Activated CD4-positive, alpha-beta T cell treated with anti-CD3 and anti-CD28 coated beads, Interleukin-10, Interleukin-2, amounts not matched to agents 100 ng/mL and 50 ng/mL, durations not matched to agents 16 hours and 8 hours (primary cell): ENCODE data around the gene PTPRU.

Source experiments
- DNase-seq: peaks from one replicate; pipeline ENCODE4 v3.0.0-alpha.2; 2020

Gene PTPRU

GRCh38 chr1:29342351-29342750, 106.0 kb downstream of the PTPRU start:
- no peak for DNase-seq

- DNase-seq, result no peak
Observed at GRCh38 chr1:29342983-29343382, 106.7 kb downstream of the PTPRU start.

- DNase-seq, result no peak
Observed at GRCh38 chr1:29343476-29343875, 107.2 kb downstream of the PTPRU start.

- DNase-seq, result no peak
Observed at GRCh38 chr1:29343908-29344307, 107.6 kb downstream of the PTPRU start.

GRCh38 chr1:29344336-29344735, 108.0 kb downstream of the PTPRU start:
- DNase-seq, result no peak

- no peak for DNase-seq
Observed at GRCh38 chr1:29346576-29346975, 110.3 kb downstream of the PTPRU start.

GRCh38 chr1:29349871-29350491, 113.7 kb downstream of the PTPRU start:
- DNase-seq, result no peak

GRCh38 chr1:29352719-29353420, 116.5 kb downstream of the PTPRU start:
- no peak for DNase-seq

GRCh38 chr1:29354511-29355098, 118.3 kb downstream of the PTPRU start:
- DNase-seq, result no peak

GRCh38 chr1:29355375-29355774, 119.1 kb downstream of the PTPRU start:
- no peak for DNase-seq

GRCh38 chr1:29356663-29357062, 120.3 kb downstream of the PTPRU start:
- DNase-seq, result no peak

GRCh38 chr1:29357452-29357851, 121.1 kb downstream of the PTPRU start:
- DNase-seq, result no peak

GRCh38 chr1:29358183-29358582, 121.9 kb downstream of the PTPRU start:
- no peak for DNase-seq

- no peak for DNase-seq
Observed at GRCh38 chr1:29360768-29361167, 124.4 kb downstream of the PTPRU start.

GRCh38 chr1:29361686-29362085, 125.4 kb downstream of the PTPRU start:
- DNase-seq, result no peak

- no peak for DNase-seq
Observed at GRCh38 chr1:29362116-29362515, 125.8 kb downstream of the PTPRU start.

- DNase-seq, result no peak
Observed at GRCh38 chr1:29362764-29363163, 126.4 kb downstream of the PTPRU start.

GRCh38 chr1:29363536-29363935, 127.2 kb downstream of the PTPRU start:
- no peak for DNase-seq

- DNase-seq, result no peak
Observed at GRCh38 chr1:29364101-29364678, 127.9 kb downstream of the PTPRU start.

- no peak for DNase-seq
Observed at GRCh38 chr1:29365906-29366670, 129.8 kb downstream of the PTPRU start.

GRCh38 chr1:29368936-29369932, 132.9 kb downstream of the PTPRU start:
- no peak for DNase-seq

GRCh38 chr1:29370067-29370466, 133.7 kb downstream of the PTPRU start:
- DNase-seq, result no peak
